ENCODE data around the gene CATSPERZ.

CATSPERZ gene

DNA sequence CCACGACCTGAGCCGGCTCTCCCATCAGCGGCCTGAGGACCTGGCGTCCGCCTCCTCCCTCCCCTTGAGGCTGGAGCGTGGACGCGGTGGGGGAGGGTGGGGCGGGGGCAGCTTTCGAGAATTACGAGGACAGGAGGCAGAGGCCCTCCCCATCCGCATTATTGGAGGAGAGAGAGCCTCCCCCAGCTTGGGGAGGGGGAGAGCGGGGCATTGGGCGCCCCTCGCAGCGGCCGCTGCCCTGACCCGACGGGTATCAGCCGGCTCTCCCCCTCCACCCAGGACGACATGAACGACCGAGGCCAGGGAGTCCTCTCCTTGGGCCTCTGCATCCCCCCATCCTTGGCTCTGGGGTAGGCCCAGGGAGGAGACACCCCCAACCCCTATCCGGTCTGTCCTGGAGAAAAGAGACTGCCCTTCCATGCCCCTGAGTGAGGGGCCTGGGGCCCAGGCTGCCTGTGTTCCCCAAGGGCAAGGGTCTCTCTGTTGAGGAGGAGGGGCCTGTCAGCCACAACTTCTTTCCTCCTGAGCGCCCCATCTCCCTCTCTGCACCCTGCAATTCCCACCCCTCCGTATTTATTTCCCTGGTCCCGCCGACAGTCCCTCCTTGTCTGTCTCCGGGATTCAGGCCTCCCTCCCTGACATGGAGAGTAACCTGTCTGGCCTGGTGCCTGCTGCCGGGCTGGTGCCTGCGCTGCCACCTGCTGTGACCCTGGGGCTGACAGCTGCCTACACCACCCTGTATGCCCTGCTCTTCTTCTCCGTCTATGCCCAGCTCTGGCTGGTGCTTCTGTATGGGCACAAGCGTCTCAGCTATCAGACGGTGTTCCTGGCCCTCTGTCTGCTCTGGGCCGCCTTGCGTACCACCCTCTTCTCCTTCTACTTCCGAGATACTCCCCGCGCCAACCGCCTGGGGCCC is 14.0 kb upstream of the CATSPERZ start:
- no peak for DNase-seq

DNA sequence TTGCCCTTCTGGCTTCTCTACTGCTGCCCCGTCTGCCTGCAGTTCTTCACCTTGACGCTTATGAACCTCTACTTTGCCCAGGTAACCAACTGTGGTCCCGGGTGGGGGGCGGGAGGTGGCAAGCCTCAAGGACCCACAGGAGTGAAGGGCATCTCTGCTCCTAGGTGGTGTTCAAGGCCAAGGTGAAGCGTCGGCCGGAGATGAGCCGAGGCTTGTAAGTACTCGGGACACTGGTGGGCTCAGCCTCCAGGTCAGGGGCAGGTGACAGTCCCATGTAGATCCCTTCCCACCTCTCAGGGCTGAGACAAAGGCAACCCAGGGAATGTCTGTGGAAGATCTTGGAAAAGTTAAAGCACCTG is 13.4 kb upstream of the CATSPERZ start:
- no peak for DNase-seq

DNA sequence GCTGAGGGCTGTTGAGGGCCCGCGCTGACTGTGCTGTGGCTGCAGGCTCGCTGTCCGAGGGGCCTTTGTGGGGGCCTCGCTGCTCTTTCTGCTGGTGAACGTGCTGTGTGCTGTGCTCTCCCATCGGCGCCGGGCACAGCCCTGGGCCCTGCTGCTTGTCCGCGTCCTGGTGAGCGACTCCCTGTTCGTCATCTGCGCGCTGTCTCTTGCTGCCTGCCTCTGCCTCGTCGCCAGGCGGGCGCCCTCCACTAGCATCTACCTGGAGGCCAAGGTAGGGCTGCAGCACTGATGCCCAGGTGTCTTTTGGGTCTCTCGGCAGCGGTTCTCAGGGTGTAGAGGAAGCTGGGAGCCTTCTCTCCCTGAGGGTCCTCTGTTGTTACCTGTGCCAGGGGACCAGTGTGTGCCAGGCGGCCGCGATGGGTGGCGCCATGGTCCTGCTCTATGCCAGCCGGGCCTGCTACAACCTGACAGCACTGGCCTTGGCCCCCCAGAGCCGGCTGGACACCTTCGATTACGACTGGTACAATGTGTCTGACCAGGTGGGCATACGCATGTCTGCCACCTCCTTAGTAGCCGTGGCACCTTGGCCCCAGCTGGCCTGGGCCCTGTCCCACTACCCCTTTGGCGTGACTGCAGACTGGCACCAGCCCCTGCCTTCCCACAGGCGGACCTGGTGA is 12.3 kb upstream of the CATSPERZ start:
- no peak for DNase-seq

DNA sequence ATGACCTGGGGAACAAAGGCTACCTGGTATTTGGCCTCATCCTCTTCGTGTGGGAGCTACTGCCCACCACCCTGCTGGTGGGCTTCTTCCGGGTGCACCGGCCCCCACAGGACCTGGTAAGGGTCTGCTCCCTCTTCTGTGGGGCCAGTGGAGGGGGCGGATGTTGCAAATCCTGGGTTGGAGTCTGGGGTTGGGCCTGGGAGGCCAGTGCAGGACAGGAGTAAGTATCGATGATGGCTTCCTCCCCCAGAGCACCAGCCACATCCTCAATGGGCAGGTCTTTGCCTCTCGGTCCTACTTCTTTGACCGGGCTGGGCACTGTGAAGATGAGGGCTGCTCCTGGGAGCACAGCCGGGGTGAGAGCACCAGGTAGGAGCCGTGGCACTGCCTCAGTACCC is 11.8 kb upstream of the CATSPERZ start:
- DNase-seq = no peak

DNA sequence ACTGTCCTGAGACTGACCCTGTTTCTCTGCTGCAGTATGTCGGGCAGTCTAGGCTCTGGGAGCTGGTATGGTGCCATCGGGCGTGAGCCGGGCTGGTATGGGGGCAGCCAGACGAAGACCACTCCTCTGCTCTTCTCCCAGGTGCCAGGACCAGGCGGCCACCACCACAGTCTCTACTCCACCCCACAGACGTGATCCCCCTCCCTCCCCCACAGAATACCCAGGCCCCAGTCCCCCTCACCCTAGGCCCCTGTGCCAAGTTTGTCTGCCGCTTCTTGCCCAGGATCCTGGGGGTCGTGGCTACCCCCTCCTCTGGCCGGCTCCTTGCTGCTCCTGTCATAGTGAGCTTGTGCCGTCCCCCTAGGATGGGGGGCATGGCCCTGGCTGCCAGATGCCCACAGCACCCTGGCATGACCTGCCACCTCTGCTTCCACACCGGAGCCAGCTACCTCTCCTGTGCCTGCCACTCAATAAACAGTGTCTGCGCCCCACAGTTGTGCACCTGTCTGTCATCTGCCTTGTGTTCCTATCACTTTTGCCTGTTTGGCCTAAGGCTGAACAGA is 11.1 kb upstream of the CATSPERZ start:
- no peak for DNase-seq

DNA sequence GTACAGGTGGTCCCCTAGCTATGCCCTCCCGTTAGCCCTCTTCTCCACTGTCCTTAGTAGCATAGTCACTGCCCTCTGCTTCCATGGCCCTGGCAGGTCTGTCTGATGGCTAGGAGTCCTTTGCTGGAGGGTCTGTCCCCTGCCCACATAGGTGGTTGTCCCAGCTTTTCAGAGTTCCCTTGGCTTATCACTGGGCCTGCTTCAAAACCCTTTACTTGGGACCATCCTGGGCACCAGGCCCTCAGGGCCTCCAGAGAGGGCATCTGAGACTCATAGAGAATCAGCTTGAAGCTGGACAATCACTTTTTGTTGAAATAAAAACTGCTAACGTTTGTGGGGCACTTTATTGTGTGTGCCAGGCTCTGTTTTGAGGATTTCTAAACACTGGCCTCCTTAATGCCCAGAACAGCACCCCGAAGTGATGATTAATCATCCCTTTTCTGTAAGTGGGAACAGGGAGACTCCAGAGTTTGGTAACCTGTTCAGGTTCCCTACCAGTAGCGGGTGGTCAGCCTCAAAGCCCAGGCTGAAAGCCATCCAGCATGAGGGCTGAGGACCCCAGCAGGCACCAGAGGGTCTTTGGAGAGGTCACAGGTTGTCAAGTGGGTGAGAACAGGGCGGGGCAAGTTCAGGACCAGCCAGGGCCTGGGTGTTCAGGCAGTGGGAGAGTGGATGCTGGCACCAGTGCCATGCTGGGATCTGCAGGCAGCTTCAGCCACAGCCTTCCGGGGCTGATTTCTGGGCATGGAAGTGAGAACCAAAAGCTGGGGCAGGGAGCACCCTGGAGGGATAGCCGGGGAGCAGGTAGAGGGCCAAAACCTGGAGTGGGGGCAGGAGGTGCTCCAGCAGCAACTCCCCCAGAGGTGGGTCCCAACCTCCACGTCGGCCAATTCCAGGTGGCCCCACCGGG is 9.6 kb upstream of the CATSPERZ start:
- no peak for DNase-seq

DNA sequence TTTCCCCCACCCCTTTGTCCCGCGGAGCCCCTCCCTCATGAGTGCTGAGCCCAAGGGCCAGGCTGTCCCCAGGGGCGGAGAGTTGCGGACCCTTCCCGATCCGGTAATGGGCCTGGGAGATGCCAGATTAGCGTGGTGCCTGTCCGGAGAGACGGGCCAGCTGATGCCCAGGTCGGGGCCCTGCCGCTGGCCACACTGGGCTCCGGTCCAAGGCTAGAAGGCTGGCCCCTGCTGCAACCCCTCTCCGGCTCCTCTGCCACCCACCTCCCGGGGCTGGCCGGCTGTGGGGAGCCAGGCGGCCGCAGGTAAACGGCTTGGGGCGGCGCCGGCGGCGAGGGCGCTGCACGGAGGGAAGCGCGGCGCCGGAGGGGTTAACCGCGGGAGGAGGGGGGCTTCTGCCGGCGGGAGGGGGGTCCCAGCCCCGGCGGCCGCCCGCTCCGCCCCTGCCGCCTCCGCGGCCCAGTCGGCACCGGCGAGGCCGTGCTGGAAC is 8.9 kb upstream of the CATSPERZ start, which contains the start of gene KCNK4:
Gene KCNK4 (plus strand): TSS at position 41 of the 490 bp plus-strand sequence. CDS start 1,717 bp downstream, outside the sequence.
- no peak for DNase-seq

DNA sequence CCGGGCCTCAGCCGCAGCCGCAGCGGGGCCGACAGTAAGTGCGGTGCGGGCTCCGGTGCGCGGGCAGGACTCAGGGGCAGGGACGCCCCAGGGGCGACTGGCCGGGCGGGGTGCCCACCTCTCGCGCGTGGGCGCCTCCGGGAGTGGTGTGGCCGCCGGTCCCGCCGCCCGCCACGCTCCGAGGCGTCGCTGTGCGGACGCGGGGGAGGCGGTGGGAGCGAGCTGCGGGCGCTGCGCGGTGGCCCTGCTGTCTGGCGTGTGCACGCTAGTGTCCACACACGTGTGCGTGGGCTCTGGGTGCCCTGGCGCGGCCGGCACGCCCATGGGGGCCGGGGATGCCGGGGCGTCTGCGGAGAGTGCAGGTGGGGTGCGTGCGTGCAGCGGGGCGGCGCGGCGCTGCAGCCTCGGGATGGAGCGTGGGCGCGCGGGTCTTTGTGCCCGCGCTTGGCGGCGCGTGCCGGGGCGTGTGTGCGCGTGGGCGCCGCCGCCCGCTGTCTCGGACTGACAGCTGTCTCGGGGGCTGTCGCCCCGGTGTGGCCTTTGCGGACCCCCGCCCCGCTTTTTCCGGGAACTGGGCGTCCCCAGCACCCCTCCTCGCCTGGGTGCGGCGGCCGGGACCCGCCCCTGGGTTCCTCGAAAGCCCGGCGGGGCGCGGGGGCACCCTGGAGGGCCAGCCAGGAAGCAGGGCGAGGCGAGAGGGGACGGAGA is 8.3 kb upstream of the CATSPERZ start:
- no peak for DNase-seq

DNA sequence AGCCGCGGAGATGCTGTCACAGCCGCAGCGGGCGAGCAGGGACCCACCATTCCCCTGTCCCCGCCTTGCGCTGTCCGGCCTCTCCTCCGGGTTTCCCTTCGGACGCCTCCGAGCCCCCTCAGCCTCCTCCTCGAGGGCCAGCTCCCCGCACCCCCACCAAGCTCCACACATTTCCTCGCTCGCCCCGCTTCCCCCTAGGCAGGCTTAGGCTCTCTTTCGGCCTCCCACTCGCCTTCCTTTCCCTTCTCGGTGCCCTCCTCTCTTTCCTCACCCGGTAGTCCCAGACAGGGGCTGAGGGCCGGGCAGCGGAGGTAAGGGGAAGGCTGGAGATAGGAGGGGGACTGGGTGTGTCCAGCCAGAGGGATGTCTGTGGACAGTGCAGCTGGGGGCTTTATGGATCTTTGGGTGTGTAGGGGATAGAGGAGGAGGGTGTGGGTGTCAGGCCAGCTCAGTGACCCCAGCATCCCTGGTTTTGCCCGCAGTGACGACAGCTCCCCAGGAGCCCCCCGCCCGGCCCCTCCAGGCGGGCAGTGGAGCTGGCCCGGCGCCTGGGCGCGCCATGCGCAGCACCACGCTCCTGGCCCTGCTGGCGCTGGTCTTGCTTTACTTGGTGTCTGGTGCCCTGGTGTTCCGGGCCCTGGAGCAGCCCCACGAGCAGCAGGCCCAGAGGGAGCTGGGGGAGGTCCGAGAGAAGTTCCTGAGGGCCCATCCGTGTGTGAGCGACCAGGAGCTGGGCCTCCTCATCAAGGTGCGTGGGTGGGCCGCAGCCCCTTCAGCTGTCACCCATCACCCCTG is 7.5 kb upstream of the CATSPERZ start:
- no peak for DNase-seq

DNA sequence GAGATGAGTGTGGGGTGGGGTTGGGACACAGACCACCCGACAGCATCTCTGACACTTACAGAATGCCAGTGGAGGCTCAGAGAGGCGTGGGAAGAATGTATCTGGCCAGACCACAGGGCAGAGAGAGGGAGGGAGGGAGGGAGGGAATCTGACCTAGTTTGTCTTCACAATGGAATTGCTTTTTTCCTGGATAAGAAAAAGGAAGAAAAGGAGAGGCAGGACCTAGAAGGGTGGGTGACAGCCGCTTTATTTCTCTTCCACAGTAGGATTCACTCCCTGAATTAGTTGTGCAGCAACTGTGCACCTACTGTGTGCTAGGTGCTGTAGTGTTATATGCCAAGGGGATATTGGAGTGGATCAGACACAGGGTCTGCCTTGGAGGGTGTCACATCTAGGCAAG is 5.4 kb upstream of the CATSPERZ start:
- no peak for DNase-seq

DNA sequence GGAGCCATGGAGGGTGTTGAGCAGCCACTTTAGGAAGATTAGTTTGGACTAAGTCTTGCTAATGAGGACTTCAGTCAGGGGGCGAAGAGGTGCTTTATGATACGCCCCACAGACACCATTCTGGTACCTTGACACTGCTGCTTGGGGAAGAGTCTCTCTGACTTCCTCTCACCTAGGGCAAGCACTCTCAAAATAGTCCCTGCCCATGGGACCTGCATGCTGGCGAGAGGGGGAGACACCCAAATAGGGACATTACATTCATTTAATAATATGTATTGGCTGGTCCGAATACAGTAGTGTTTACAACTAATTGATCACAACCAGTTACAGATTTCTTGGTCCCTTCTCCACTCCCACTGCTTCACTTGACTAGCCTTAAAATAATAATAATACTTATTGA is 4.4 kb upstream of the CATSPERZ start:
- DNase-seq = no peak

DNA sequence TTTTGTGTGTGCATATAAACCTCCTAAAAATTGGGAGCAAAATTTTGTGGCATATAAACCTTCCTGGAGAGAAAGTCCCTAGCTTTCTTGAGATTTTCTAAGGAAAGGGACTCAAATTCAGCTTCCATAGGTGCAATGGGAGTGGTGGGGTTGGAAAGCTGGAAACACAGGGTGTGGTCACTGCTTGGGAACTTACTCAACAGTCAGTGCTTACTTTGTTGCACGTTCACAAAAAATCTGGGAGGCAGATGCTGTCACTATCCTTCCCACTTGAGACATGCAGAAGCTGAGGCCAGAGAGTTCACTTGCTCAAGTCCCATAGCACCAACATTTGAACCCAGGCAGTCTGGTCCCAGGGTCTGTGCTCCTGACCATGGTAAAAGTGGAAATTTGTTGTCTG is 3.9 kb upstream of the CATSPERZ start:
- no peak for DNase-seq

DNA sequence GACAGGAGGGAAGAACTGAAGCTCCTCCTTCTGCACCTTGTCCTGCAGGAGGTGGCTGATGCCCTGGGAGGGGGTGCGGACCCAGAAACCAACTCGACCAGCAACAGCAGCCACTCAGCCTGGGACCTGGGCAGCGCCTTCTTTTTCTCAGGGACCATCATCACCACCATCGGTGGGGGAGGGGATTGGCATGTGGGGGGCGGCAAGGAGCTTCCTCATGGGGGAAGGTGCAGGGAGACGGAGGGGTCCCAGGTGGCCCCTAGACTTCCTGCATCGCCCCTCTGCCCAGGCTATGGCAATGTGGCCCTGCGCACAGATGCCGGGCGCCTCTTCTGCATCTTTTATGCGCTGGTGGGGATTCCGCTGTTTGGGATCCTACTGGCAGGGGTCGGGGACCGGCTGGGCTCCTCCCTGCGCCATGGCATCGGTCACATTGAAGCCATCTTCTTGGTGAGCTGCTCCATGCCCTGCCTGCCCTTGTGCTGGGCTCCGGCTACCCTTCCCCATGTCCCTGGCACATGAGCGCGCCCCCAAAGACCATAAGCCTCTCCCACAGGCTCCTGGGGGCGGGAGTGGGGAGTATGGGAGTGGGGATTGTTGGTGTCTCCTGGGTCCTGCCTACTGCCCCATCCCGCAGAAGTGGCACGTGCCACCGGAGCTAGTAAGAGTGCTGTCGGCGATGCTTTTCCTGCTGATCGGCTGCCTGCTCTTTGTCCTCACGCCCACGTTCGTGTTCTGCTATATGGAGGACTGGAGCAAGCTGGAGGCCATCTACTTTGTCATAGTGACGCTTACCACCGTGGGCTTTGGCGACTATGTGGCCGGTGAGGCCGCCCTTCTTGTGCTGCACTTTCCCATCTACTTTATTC is 3.1 kb upstream of the CATSPERZ start:
- DNase-seq = no peak

DNA sequence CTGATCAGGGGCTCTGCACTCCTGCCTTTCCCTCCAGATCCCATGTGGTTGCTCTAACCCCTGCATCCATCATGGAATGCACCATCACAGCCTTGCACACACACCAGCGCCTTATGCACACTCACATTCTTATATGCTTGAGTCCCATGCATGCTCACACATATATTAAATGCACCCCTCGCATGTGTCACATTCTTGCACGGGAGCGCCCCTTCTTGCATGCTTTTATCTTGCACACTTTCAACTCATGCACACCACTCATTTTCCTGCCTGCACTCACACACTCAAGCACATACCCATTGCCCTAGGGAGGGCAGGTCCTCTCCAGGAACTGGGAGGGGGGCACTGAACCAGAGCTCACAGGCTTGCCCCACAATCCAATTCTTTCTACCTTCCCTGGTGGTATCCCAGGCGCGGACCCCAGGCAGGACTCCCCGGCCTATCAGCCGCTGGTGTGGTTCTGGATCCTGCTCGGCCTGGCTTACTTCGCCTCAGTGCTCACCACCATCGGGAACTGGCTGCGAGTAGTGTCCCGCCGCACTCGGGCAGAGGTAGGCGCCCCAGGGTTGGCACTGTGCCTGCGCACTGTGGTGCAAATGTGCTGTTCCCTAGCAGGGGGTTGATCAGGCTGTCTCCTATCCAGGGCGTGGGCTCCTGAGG is 2.3 kb upstream of the CATSPERZ start:
- no peak for DNase-seq

DNA sequence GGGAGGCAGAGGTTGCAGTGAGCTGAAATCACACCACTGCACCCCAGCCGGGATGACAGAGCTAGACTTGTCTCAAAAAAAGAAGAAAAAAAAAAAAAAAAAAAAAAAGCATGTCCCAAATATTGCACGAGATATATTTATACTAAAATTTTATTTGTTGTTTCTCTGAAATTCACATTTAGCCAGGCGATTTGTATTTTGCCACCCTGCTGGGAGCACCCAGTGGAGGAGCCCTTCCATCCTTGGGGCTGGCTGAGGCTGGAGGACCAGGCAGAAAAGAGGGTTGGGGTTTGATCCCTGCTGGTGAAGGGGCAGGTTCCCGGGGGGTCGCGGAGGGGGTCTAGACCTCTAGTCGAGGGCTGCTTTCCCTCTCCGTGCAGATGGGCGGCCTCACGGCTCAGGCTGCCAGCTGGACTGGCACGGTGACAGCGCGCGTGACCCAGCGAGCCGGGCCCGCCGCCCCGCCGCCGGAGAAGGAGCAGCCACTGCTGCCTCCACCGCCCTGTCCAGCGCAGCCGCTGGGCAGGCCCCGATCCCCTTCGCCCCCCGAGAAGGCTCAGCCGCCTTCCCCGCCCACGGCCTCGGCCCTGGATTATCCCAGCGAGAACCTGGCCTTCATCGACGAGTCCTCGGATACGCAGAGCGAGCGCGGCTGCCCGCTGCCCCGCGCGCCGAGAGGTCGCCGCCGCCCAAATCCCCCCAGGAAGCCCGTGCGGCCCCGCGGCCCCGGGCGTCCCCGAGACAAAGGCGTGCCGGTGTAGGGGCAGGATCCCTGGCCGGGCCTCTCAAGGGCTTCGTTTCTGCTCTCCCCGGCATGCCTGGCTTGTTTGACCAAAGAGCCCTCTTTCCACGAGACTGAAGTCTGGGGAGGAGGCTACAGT is 952 bp upstream of the CATSPERZ start:
- DNase-seq = no peak

DNA sequence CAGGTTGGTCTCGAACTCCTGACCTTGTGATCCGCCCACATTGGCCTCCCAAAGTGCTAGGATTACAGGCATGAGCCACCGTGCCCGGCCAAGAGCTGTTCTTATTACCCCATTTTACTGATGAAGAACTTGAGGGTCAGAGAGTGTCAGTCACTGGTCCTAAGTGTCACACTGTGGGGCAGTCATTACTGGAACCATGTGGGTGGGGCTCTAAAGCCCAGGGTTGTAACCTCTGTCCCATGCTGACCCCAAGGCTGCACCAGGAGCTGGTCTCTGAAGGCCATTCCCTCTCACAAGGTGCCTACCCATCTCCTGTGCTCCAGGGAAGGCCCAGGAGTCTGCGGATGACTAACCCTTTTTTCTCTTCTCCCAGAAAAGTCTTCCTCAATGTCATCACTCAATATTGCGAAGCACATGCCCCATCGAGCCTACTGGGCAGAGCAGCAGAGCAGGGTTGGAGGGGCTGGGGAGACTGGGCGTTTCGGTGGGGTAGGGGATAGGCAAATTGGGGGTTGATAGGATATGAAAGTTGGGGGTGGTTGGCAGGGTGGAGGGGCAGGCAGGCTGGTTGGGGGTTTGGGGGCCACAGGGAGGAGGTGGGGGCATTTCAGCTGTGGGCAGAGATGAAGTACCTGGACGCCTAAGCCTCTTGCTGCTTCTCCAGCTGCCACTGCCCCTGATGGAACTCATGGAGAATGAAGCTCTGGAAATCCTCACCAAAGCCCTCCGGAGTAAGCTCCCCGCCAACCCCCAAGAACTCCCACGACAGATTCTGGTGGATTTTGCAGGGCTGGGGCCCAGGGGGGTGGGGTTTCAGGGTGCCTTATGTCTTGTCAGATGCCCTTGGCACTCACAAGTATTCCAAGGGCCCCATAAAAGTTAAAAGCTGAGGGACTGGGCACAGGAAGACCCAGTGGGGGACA is 3.2 kb downstream of the CATSPERZ start:
- DNase-seq = no peak

DNA sequence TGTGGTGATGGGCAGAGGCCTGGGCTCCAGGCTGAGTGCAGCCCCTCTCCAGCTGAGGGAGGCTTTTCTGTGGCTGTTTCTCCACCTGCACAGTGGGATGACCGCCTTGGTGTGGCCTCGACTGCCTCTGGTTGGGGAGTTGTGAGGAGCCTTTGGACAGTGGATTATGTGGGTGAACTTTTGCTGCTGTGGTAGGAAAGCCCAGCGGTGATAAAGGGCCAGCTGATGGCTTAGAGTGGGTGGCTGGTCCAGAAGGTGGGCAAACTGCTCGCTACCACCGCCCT is 3.8 kb downstream of the CATSPERZ start:
- no peak for DNase-seq

All from CD4-positive, alpha-beta T cell treated with Interleukin-15 for 1 hour (primary cell).